Heart left ventricle (tissue), 16 donors: ENCODE measurements around the gene PDE6D. TPM values are rescaled to one million over a fixed set of nuclear protein-coding genes. Genes with fewer than 3 reads are reported as not detected.

Experiments
- ATAC-seq, 4 donors: fragments of 200-7000 bp; cut with Tn5 transposase; one replicate each; pipeline ENCODE4 v1.9.1; 2020 to 2022; ENCODE audit warnings: moderate library complexity in 4 of 4, mild to moderate bottlenecking in 3 of 4, moderate number of reproducible peaks in 1 of 4
- DNase-seq, 5 donors: peaks; one replicate each; pipeline ENCODE4 v3.0.0-alpha.2; 2020
- H3K27ac ChIP-seq, 12 donors: fragments of 200-600 bp; sonication (generic) in 4 of 12; one replicate each; pipeline versions ENCODE4 v1.5.0 to v1.8.0; 2016 to 2022; ENCODE audit warnings: mild to moderate bottlenecking in 2 of 12
- H3K27me3 ChIP-seq, 9 donors: fragments of 200-600 bp; sonication (generic) in 2 of 9; one replicate each; pipeline versions ENCODE4 v1.5.1 to v1.8.0; 2016 to 2022; ENCODE audit warnings: mild to moderate bottlenecking in 3 of 9
- H3K36me3 ChIP-seq, 9 donors: fragments of 200-600 bp; sonication (generic) in 2 of 9; one replicate each; pipeline versions ENCODE4 v1.5.0 to v1.8.0; 2018 to 2022; ENCODE audit warnings: mild to moderate bottlenecking in 2 of 9
- H3K4me1 ChIP-seq, 12 donors: fragments of 200-600 bp; sonication (generic) in 4 of 12; one replicate each; pipeline versions ENCODE4 v1.5.0 to v1.8.0; 2016 to 2022; ENCODE audit warnings: mild to moderate bottlenecking in 3 of 12
- H3K4me3 ChIP-seq, 12 donors: fragments of 200-600 bp; sonication (generic) in 4 of 12; one replicate each; pipeline versions ENCODE4 v1.5.0 to v1.8.0; 2017 to 2022; ENCODE audit warnings: mild to moderate bottlenecking in 9 of 12, moderate library complexity in 4 of 12
- H3K9me3 ChIP-seq, 12 donors: fragments of 200-600 bp; sonication (generic) in 4 of 12; one replicate each; pipeline versions ENCODE4 v1.5.0 to v1.8.0; 2016 to 2022; ENCODE audit warnings: mild to moderate bottlenecking in 1 of 12
- CTCF ChIP-seq, 12 donors: fragments of 200-600 bp; sonication (generic) in 4 of 12; IDR thresholded peaks; one replicate each; pipeline versions ENCODE4 v1.5.0 to v1.8.0; 2018 to 2022; ENCODE audit warnings: antibody characterized with exemption in 12 of 12, mild to moderate bottlenecking in 5 of 12
- POLR2A ChIP-seq, 2 donors: fragments of 450-650 bp; IDR thresholded peaks; one replicate each; pipeline ENCODE4 v1.6.1; 2017; ENCODE audit warnings: antibody characterized with exemption in 2 of 2, mild to moderate bottlenecking in 2 of 2, moderate library complexity in 2 of 2
- WGBS, 4 donors: extraction: QIAGEN DNeasy Blood & Tissue Kit in 2 of 4; methylation state at CpG; one replicate each; pipeline versions ENCODE4 v1.1.5 to v1.1.7; 2013 to 2018; 5-methylcytosine and 5-hydroxymethylcytosine counted together
- intact Hi-C, 10 donors: fragments of 100-400 bp; cut with DNase I; formaldehyde crosslinking; loops; one replicate each; pipeline versions ENCODE4 v1.11.1 to v1.14.2; 2022
- polyA plus RNA-seq, 2 donors: library from polyadenylated mRNA; stranded (reverse); fragments of 200-250 nt; gene quantifications; one replicate each; pipeline ENCODE4 v1.2.3, GENCODE V29; 2013
- total RNA-seq, 9 donors: library from RNA; depleted of rRNA in 2 of 9; stranded (reverse); fragments of >200 nt in 2 of 9; fragmentation: NEBNext Ultra II Directional in 3 of 9; extraction: Animal tissue kit (Norgen Biotek cat#: 25700) in 3 of 9; gene quantifications; one replicate each; pipeline versions ENCODE4 v1.1.0 to v1.2.4, GENCODE V29; 2016 to 2023
- donor health status: ischemic (EF 13 %, LVEDD 7.1; RV severe dilation, severe dysfunction).
- donor health status: healthy with polysubstance abuse.
- donor health status: DM: no; HTN: yes; CAD: no.
- donor health status: DM: no; HTN: no; CAD: no.
- donor health status: ischemic (EF 25% LVEDD 6.9; RV normal size, moderate dysfunction).
- donor health status: ischemic (EF 25% LVEDD 5.7; RV mildly dilated, moderate dysfunction).
- donor health status: healthy.
- donor health status: DM: yes; HTN: yes; CAD: no.
- donor health status: ischemic (EF 35%, LVEDD 5.7; RV mildly dilated, moderate dysfunction).
- donor health status: nonischemic (EF 11% LVEDD 7.7; RV severe dilation, severe dysfunction).
- donor health status: DM: yes; HTN: yes; CAD: no.
- donor health status: PGD.
- donor health status: ischemic (EF 29% LVEDD 5.4; RV normal size, mild dysfunction).
- donor health status: nonischemic (EF 23%, LVEDD 6.1; RV moderate dilation, normal function).

The PDE6D gene
- total and polyA plus RNA-seq, 11 donors = 12.3 to 30.1 (median 19.8) TPM

- peak in 2 of 5 donors; percentile 66 to 68 for DNase-seq
- no peaks in the 10 kb centered on the region for H3K27me3 ChIP-seq
- no peak overlapping the region for H3K4me3 ChIP-seq
- no peak for TF ChIP-seq CTCF (IDR thresholded peaks at IDR 0.05)
- TF ChIP-seq POLR2A (IDR thresholded peaks at IDR 0.05) = no peak
- no peaks in the 10 kb centered on the region for H3K36me3 ChIP-seq
- intact Hi-C loops = no loop called here
- peak overlapping the region in 3 of 12 donors; percentile 13 to 49 (median 22) for H3K27ac ChIP-seq
- H3K4me1 ChIP-seq = peaks cover 0 to 35% (median 17%) of the 10 kb centered on the region in 12 donors
- no peaks in the 10 kb centered on the region for H3K9me3 ChIP-seq
- ATAC-seq = peak in 2 of 4 donors; percentile 6 to 9
- 55 to 70% (median 66%) methylated on average over 17 to 22 of the region's 22 CpGs for WGBS, 4 donors
These were observed 79.4 kb downstream of the PDE6D start for GRCh38 chr2:231701456-231702373.

GRCh38 chr2:231699006-231699405 is 82.1 kb downstream of the PDE6D start:
- intact Hi-C loops = no loop called here
- DNase-seq (peak in 4 of 5 donors; percentile 61 to 81 (median 72)), ATAC-seq (peak; percentile 77 to 93 (median 86))
- 49 to 71% (median 54%) methylated on average over 9 of the region's 9 CpGs for WGBS, 4 donors
- Histone ChIP-seq H3K4me1 (peaks cover 0 to 18% (median 5%) of the 10 kb centered on the region in 12 donors), H3K27ac (peak overlapping the region in 4 of 12 donors; percentile 15 to 54 (median 45)), H3K36me3 (no peaks in the 10 kb centered on the region), H3K9me3 (no peaks in the 10 kb centered on the region), H3K4me3 (no peak overlapping the region), H3K27me3 (no peaks in the 10 kb centered on the region)
- TF ChIP-seq CTCF (IDR thresholded peaks at IDR 0.05) (no peak), POLR2A (IDR thresholded peaks at IDR 0.05) (no peak)

- Histone ChIP-seq H3K4me3 (no peak overlapping the region), H3K27ac (peak overlapping the region in 1 of 12 donors; percentile 31), H3K4me1 (peaks cover 0 to 5% (median 0%) of the 10 kb centered on the region in 12 donors), H3K36me3 (no peaks in the 10 kb centered on the region), H3K27me3 (no peaks in the 10 kb centered on the region), H3K9me3 (no peaks in the 10 kb centered on the region)
- no peak for DNase-seq
- ATAC-seq = no peak
- intact Hi-C loops = no loop called here
- no peak for TF ChIP-seq CTCF (IDR thresholded peaks at IDR 0.05)
- no peak for TF ChIP-seq POLR2A (IDR thresholded peaks at IDR 0.05)
- 63 to 85% (median 83%) methylated on average over 2 of the region's 2 CpGs for WGBS, 4 donors
These were observed 85.1 kb downstream of the PDE6D start for GRCh38 chr2:231696004-231696367.

GRCh38 chr2:231693956-231694355 is 87.1 kb downstream of the PDE6D start:
- DNase-seq = peak in 1 of 5 donors; percentile 43

More at GRCh38 chr2:231693956-231694355, 87.1 kb downstream of the PDE6D start:
- no peak for TF ChIP-seq POLR2A (IDR thresholded peaks at IDR 0.05)
- no peak for TF ChIP-seq CTCF (IDR thresholded peaks at IDR 0.05)
- no peak for ATAC-seq
- no peaks in the 10 kb centered on the region for H3K27me3 ChIP-seq
- H3K27ac ChIP-seq = no peak overlapping the region
- peaks cover 0 to 10% (median 0%) of the 10 kb centered on the region in 12 donors for H3K4me1 ChIP-seq
- H3K9me3 ChIP-seq = no peaks in the 10 kb centered on the region
- H3K4me3 ChIP-seq = no peak overlapping the region
- WGBS, 4 donors = 87 to 94% (median 88%) methylated on average over 7 of the region's 7 CpGs
- H3K36me3 ChIP-seq = no peaks in the 10 kb centered on the region
- intact Hi-C loops = no loop called here
